Measurements from ENCODE around the gene AFF3.

AFF3 gene

GRCh38 chr2:99708231-99708630 is 434.2 kb downstream of the AFF3 start:
- DNase-seq (ENCODE audit: low read depth in 2 of 2): no peak

GRCh38 chr2:99707592-99707991 is 434.8 kb downstream of the AFF3 start:
- no peak for DNase-seq (ENCODE audit: low read depth in 2 of 2)

- no peak for DNase-seq (ENCODE audit: low read depth in 2 of 2)
Measured at GRCh38 chr2:99706735-99707134, 435.7 kb downstream of the AFF3 start.

GRCh38 chr2:99701503-99701902 is 440.9 kb downstream of the AFF3 start:
- DNase-seq (ENCODE audit: low read depth in 2 of 2): no peak

GRCh38 chr2:99700482-99701398 is 441.6 kb downstream of the AFF3 start:
- DNase-seq (ENCODE audit: low read depth in 2 of 2): no peak

DNA sequence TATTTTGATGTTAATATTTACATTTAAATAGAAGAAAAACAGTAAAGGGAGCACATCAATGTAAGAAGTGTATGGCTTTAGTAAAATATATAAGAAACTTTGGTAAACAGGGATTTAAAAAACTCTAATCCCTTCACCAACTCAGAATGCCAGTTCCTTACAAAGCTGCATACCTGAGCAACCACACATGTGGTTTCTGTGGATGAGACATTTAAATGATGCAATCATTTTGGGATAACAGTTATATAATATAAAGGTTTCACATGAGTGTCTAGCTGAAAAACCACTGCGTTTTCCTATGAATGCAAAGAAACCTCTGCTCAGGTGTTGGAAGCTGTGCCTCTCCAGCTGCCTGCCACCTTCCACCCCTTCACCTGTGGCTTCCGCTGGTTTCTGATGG is 443.5 kb downstream of the AFF3 start:
- no peak for DNase-seq (ENCODE audit: low read depth in 2 of 2)

DNA sequence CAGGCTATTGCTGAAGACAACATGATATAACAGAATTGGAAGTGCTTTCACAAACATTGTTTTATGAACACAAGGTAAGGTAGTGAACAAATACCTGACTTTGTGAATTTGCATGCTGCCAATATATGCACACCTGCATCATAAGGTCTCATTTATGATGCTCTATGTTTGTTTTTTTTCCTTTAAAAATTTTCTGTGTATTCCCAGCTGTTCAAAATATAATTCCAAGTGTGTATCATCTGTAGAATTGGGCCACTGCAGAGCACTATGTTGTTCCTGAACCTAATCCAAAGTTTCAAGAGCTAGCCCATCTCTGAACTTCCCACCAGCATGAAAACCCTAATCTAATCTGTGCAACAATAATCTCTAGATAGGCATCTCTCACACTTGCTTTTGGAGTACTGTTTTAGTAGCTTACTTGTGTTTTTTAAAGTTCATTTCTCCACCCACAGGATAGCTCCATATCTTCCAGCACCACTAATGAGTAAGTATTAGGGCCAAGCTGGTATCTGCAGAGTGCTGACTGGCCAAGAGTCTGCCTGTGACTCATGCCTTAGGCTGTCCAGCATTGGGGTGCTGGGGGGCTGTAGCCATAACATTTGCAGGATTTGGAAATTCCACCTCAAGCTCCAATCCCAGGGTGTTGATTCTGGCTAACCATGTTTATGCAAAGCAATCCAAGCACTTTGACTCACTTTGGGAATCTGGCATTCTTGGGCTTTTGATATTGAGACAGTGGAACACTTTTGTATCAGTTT is 444.4 kb downstream of the AFF3 start:
- no peak for DNase-seq (ENCODE audit: low read depth in 2 of 2)

- no peak for DNase-seq (ENCODE audit: low read depth in 2 of 2)
Measured at GRCh38 chr2:99695944-99696253, 446.5 kb downstream of the AFF3 start.

GRCh38 chr2:99695130-99695943 is 447.1 kb downstream of the AFF3 start:
- DNase-seq (ENCODE audit: low read depth in 2 of 2): no peak

DNA sequence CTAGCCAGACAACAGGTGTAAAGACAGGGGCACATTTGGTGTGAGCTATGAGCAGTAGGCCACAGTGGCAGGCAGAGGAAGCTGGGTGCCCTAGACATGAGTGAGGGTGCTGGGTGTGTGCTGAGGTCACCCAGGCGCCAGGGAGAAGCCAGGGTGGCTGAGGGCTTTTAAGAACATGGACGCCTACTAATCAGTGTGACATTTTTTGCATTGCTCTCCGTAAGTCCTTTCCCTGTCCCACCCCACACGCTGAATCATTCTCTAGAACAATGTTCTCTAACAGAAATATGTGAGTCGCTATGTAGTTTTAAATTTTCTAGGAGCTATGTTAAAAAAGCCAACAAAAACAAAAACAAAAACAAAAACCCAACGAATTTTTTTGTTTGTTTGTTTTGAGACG is 448.1 kb downstream of the AFF3 start:
- no peak for DNase-seq (ENCODE audit: low read depth in 2 of 2)

DNA sequence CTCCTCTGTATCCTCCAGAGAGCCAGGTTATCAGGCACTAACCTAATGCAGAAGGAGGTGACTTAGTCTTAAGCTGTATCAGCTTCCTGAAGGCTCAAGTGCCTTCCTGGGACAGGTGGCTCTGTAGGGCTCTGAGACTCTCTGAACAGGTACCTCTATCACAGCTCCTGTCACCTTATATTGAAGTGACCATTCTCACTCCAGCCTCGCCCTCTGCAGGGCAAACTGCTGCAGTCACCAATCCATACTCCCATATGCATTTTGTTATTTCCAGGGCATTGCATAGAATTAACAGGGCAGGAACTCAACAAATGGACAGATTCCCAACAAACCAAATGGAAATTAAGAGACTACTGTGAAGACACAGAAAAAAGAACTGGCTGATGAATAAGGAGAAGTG is 449.6 kb downstream of the AFF3 start:
- DNase-seq (ENCODE audit: low read depth in 2 of 2): no peak

DNA sequence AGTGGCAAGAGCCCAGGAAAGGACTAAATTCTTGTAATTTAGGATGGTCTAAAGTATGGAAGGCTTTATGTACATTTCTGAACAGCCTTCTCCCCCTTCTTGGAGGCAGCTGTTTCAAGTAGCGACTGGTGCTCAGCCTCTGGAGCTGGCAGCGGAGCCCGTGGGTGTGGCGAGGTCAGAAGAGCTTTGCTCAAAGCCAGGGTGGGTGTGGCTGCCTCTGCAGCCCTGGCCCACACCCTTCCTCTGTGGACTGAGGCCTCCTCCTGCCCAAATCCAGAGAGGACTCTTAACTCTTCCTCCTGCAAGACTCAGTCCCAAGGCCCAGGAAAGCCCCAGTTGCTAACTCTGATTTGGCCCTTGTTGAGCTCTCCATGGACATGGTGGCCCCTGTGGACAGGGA is 450.5 kb downstream of the AFF3 start:
- DNase-seq (ENCODE audit: low read depth in 2 of 2): no peak

DNA sequence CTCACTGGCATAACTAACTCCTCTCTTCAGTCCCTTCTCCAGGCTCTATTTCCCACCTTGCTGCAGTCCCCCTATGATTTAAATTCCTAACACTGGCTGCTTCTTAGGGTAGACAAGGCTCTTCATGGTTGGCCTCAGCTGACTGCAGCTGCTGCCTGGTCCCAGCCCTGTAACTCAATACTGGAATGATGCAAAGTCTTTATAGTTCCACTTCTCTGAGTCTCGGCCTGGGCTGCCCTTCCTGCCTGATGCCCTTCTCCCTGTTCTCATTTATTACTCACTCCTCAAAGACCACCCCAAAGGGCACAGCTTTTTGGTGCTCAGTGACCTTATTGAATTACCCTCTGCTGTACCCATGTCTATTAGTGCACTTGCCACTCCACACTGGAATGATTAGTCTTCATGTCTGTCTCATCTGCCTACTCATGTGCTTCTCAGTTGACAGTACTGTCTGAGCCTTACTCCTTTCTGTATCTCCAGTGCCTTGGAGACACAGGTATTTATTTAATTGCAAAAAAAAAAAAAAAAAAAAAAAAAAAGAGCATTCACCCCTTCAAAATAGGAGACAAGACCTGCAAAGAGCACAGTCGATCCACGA is 453.1 kb downstream of the AFF3 start:
- DNase-seq (ENCODE audit: low read depth in 2 of 2): no peak

DNA sequence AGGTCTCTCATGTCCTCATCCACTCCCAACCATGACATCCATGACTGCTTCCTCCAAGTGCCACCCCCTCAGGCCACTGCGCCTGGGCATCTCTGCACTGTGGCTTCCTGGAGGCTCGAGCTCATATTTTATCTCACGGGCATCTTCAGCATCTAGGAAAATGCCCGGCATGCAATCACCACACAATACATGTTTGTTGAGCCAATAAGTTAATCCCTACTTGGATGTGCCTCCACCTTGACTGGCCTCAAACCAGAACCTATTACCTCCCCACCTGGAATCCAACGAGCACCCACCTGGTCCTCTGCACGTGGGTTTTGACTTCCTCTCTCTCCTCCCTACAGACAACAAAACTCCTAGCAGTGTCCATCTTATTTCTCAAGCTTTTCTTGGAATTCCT is 453.7 kb downstream of the AFF3 start:
- no peak for DNase-seq (ENCODE audit: low read depth in 2 of 2)

GRCh38 chr2:99682275-99683060 is 459.9 kb downstream of the AFF3 start:
- DNase-seq (ENCODE audit: low read depth in 2 of 2): no peak

- no peak for DNase-seq (ENCODE audit: low read depth in 2 of 2)
Measured at GRCh38 chr2:99680946-99681345, 461.4 kb downstream of the AFF3 start.

GRCh38 chr2:99679518-99679917 is 462.9 kb downstream of the AFF3 start:
- DNase-seq (ENCODE audit: low read depth in 2 of 2): no peak

DNA sequence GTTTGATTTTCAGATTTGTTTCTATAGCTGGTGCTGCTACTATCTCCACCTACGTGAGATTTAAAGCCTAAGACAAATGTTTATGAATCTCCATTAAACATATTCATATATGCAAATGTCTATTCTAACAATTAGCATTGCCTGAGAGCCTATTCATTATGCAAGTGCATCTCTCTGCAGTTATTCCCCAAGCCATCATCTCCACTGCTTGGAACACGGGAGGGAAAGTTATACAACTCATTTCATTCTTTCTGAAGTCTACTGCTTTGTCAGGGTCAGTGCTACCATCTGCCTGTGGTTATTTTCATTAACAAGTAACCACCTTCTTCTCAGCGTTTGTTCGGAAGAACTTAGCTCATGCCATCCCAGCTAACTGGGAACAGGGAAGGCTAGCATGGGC is 463.8 kb downstream of the AFF3 start:
- DNase-seq (ENCODE audit: low read depth in 2 of 2): no peak

GRCh38 chr2:99677814-99678213 is 464.6 kb downstream of the AFF3 start:
- no peak for DNase-seq (ENCODE audit: low read depth in 2 of 2)

DNA sequence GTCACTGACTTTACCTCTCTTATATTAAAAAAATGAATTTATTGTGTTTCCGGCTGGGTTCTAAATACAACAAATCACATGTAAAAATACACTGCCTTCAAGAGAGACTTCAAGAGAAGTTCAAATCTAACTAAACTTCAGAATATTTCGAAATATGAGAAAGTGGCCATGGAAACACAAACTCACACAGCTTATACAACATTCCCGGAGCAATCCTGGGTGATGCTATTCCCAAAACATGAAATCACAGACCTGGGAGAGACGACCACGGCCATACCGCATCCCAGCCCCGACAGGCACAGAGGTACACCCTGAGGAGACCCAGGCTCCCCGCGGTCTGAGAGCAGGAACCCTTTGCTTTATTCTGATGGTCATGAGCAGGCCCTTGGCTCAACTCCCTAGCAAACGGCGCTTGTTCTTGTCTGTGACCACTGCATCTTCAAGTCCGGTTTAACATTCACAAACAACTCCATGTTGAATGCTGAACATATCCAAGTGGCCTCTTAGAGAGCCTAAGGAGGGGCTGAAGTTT is 467.2 kb downstream of the AFF3 start:
- no peak for DNase-seq (ENCODE audit: low read depth in 2 of 2)

- no peak for DNase-seq (ENCODE audit: low read depth in 2 of 2)
Measured at GRCh38 chr2:99674090-99674489, 468.3 kb downstream of the AFF3 start.

Measured in stimulated activated CD8-positive, alpha-beta memory T cell treated with anti-CD3 and anti-CD28 coated beads, Interleukin-2, amount 100 ng/mL, for 48 hours (primary cell).